Measurements from ENCODE around the gene LGALS16.
A peak's percentile ranks its signal among the peaks of the same experiment; 100 is the strongest.
"Not testable (repeated sequence)": the region's sequence is repeated elsewhere in the genome, so short reads cannot be mapped to it uniquely, and the experiment has no call there.

Gene LGALS16

DNA sequence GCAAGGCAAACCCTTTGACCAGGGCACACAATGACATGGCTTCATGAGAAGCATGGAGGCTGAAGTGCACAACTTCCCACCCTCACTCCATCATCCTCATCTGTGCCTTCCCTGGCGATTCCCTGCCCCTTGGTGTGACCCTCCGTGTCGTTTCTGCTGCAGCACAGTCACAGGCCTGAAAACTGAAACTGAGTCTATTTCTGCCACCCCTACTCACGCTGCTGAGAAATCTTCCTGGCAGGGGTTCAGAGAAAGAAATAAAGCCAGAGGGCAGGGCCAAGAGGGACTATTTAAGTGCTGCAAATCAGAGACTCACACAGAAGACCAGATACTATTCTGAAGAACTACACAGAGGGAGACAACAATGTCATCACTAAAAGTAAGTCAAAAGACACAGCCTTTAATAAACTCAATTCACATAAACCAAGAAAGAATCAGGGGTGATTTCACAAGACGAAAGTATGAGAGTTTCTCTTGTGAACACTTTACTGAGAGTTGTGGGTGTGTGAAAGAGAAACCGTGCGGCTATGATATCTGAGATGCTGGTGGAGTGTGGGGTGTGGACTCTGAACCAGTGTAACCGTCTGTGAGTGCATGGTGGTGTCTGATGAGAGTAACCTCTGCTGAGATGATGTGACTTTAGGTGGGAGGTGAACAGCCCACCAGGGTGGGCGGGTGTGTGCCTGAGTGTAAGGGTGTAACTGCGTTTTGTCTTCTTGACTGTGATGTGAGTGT is 23.5 kb downstream of the LGALS16 start:
- peak; percentile 74 for DNase-seq

- peak; percentile 29 for DNase-seq
Observed at GRCh38 chr19:39679791-39680168, 24.1 kb downstream of the LGALS16 start.

DNA sequence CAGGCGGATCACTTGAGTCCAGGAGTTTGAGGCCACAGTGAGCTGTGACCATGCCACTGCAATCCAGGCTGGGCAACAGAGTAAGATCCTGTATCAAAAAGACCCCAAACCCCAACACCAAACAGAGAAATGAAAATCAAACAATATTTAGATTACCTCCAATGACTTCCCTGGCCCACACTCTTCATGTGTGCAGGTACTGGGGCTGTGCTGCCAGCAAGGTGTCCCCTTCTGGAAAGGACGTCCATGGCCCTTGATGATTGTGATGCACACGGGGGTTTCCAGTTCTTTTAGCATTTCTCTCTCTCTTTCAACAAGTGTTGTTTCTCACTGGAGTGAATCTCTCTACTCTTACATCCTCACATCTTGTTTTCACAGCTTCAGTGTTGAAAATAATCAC is 24.9 kb downstream of the LGALS16 start:
- DNase-seq: no peak

- DNase-seq: no peak
Observed at GRCh38 chr19:39681416-39681815, 25.7 kb downstream of the LGALS16 start.

GRCh38 chr19:39684267-39684666 is 28.6 kb downstream of the LGALS16 start:
- DNase-seq: no peak

GRCh38 chr19:39686739-39687138 is 31.0 kb downstream of the LGALS16 start:
- no peak for DNase-seq

DNA sequence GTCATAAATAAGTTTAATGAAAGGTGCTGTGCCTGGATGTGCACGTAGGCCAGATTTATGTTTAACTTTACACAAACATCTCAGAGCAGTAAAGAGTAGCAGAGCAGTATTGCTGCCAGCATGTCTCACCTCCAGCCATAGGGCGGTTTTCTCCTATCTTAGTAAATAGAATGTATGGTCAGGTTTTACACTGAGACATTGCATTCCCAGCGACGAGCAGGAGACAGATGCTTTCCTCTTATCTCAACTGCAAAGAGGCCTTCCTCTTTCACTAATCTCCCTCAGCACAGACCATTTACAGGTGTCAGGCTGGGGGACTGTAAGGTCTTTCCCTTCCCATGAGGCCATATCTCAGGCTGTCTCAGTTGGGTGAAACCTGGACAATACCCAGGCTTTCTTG is 32.9 kb downstream of the LGALS16 start:
- DNase-seq: not testable (repeated sequence)

GRCh38 chr19:39692166-39692565 is 36.5 kb downstream of the LGALS16 start:
- DNase-seq: no peak

DNA sequence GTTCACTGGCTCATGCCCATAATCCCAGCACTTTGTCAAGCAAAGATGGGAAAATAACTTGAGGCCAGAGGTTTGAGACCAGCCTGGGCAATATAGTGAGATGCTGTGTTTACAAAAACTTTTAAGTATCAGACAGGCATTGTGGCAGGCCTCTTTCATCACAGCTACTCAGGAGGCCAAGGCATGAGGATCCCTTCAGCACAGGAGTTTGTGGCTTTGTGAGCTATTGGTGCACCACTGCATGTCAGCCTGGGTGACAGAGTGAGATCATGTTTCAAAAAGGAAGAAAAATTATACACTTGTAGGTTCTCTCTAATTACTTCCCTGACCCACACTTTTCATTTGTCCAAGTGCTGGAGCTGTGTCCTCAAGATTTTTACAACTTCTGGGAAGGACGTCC is 37.1 kb downstream of the LGALS16 start:
- DNase-seq: no peak

DNA sequence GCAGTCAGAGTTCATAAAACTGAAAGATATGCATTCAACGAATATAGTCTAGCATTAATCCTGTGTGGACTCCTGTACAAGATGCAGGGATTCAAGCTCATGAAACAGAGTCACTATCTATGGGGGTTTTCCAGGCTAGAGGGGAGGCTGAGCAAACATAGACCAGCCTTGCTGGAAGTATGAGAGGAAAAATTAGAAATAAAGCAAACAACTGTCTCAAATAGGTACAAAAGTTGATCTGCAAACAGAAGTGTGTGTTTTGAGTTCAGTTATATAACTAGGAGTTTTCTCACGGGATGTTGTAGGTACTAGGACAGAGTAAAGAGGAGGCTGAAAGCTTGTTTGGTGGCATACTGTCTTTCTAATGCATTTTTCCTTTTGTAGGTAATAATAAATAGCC is 40.0 kb downstream of the LGALS16 start:
- no peak for DNase-seq

DNA sequence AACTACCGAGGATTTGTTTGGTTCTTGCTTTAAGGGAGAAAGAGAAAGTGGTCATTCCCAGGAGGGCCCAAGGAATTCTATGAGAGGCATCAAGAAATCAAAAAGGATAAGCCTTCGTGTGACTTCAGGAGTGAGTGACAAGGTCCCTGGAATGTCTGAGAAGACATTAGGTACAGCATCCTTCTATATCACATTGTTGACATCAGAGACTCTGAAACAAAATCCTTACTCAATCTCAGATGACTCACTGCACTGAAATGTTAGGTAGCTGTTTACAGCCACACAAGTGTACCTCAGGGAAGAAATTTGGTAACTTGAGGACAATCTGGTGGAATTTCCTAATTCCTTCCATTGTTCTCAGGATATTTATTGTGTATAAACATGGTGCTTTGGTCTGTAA is 40.7 kb downstream of the LGALS16 start:
- DNase-seq: no peak

- no peak for DNase-seq
Observed at GRCh38 chr19:39698535-39698934, 42.8 kb downstream of the LGALS16 start.

DNA sequence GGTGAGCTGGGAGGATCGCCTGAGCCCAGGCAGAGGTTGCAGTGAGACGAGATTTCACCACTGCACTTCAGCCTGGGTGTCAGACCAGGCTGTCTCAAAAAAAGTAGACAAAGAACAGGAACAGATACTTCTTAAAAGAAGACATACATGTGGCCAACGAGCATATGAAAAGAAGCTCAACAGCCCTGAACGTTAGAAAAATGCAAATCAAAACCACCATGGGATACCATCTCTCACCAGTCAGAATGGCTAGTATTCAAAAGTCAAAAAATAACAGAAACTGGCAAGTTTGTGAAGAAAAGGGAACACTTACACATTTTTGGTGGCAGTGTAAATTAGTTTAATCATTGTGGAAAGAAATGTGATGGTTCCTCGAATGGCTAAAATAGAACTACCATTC is 45.6 kb downstream of the LGALS16 start:
- DNase-seq: no peak

DNA sequence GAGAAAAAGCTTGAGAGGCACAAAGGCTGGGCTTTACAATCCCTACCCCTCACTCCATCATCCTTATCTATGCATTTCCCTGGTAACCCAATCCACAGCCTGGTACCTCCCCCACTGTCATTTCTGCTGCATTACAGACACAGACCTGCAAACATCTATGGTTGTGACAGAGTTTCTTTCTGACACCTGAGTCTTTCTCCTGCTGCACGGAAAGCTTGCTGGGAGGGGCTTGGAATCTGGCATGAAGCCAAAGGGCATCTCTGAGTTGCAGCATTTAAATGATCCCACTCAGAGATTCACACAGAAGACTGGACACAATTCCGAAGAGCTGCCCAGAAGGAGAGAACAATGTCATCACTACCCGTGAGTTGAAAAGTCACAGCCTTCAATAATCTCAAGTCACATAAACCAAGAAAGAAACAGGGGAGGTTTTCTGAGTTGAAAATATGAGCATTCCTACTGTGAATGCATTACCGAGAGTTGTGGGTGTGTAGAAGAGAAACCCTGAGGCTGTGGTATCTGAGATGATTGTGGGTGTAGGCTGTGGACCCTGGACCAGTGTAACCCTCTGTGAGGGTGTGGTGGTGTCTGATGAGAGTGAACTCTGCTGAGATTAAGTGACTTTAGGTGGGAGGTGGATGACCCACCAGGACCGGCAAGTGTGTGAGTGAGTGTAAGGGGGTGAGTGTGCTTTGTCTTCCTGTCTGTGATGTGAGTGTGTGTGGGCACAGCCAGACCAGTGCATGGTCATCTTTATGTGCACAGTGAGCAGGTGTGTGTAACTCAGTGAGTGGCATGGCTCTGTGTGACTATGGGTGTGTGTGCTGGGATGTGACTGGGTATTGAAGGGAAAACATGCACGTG is 48.7 kb downstream of the LGALS16 start, which contains the start of gene LGALS14:
Gene LGALS14 (plus strand): TSS at position 301 of the 864 bp plus-strand sequence. CDS start 48 bp downstream, at position 349.
- DNase-seq: no peak

DNA sequence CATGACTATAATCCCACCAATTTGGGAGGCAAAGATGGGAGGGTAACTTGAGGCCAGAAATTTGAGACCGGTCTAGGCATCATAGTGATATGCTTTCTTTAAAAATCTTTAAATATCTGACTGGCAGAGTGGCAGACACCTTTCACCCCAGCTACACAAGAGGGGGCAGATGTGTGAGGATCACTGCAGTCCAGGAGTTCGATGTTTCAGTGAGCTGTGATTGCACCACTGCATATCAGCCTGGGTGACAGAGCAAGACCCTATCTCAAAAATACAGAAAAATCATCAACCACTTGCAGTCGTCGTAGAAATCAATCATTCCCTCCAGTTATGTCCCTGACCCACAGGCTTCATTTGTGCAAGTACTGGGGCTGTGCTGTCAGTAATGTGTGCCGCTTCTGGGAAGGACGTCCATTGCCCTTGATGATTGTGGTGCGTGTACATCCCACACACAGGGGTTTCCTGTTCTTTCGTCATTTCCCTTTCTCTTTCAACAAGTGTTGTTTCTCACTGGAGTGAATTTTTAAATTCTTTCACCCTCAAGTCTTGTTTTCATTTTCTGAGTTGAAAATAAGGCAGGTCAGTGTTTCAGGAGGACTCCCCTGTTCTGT is 50.0 kb downstream of the LGALS16 start:
- DNase-seq: peak; percentile 48

GRCh38 chr19:39708594-39708993 is 52.9 kb downstream of the LGALS16 start:
- no peak for DNase-seq

DNA sequence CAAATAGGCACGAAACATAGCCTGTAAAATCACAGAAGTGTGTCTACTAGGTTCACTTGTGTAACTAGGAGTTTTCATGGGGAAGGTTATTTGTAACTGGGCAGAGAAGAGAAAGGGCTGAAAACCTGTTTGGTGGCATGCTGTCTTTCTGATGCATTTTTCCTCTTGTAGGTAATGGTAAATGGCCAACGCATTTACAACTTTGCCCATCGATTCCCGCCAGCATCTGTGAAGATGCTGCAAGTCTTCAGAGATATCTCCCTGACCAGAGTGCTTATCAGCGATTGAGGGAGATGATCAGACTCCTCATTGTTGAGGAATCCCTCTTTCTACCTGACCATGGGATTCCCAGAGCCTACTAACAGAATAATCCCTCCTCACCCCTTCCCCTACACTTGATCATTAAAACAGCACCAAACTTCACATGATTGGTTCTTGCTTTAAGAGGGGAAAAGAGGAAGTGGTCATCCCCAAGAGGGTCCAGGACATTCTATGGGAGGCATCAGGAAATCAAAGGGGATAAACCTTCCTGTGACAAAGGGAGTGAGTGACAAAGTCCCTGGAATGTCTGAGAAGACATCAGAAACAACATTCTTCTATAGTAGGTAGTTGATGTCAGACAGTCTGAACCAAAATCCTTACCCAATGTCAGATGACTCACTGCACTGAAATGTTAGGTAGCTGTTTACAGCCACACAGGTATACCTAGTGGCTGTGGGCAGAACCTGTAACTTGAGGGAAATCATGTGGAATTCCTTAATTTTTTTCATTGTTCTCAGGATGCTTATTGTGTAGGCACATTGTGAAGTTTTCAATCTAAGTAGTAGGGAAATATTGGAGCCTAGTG is 53.5 kb downstream of the LGALS16 start:
- DNase-seq: no peak
